Prostate gland (tissue), 2 donors: ENCODE measurements around the gene ATOX1.

ENCODE experiments used
- CTCF ChIP-seq, 4 experiments: fragments of 200-600 bp in 2 of 4; fragments of 450-650 bp in 2 of 4; sonication (generic) in 2 of 4; IDR thresholded peaks; 1 replicate in 3 of 4; 2 replicates in 1 of 4; pipeline ENCODE4 v1.5.1; 2016 to 2019; ENCODE audit warnings: antibody characterized with exemption in 4 of 4, mild to moderate bottlenecking in 2 of 4, moderate library complexity in 2 of 4
- POLR2A ChIP-seq: fragments of 450-650 bp; IDR thresholded peaks from one replicate; pipeline ENCODE4 v1.6.1; 2016; ENCODE audit warnings: antibody characterized with exemption, mild to moderate bottlenecking
- POLR2AphosphoS5 ChIP-seq: sonication (generic); formaldehyde crosslinking; IDR thresholded peaks from one replicate; pipeline ENCODE4 v1.6.1; 2017; ENCODE audit warnings: antibody characterized with exemption

- TF ChIP-seq CTCF (IDR thresholded peaks at IDR 0.05) (no peak), POLR2AphosphoS5 (no peak), POLR2A (no peak)
Measured at GRCh38 chr5:151779531-151780125, 21.2 kb upstream of the ATOX1 start.
